Mucosa of rectum (tissue), 2 donors: Measurements from ENCODE around the gene KCNK1.
A peak's percentile ranks its signal among the peaks of the same experiment; 100 is the strongest.

Experiments
- H3K27ac ChIP-seq, 2 donors: one replicate each; pipeline ENCODE4 v1.7.0; 2013; ENCODE audit warnings: inconsistent platforms in 2 of 2, low read depth in 2 of 2, low read length in 2 of 2
- H3K27me3 ChIP-seq, 2 donors: one replicate each; pipeline ENCODE4 v1.7.0; 2013; ENCODE audit warnings: low read length in 2 of 2; ENCODE audit not compliant: control insufficient read depth in 2 of 2, insufficient read depth in 2 of 2
- H3K36me3 ChIP-seq, 2 donors: one replicate each; pipeline ENCODE4 v1.7.0; 2013; ENCODE audit warnings: low read length in 2 of 2; ENCODE audit not compliant: control insufficient read depth in 2 of 2, insufficient read depth in 2 of 2
- H3K4me1 ChIP-seq, 2 donors: one replicate each; pipeline ENCODE4 v1.7.0; 2013; ENCODE audit warnings: low read length in 2 of 2, mild to moderate bottlenecking in 1 of 2; ENCODE audit not compliant: control insufficient read depth in 2 of 2, insufficient read depth in 2 of 2
- H3K4me3 ChIP-seq, 2 donors: one replicate each; pipeline ENCODE4 v1.7.0; 2013; ENCODE audit warnings: low read length in 2 of 2
- H3K9ac ChIP-seq, 2 donors: one replicate each; pipeline ENCODE4 v1.7.0; 2013; ENCODE audit warnings: low read length in 2 of 2, low read depth in 1 of 2, mild to moderate bottlenecking in 1 of 2
- H3K9me3 ChIP-seq, 2 donors: one replicate each; pipeline ENCODE4 v1.7.0; 2013; ENCODE audit warnings: low read length in 2 of 2; ENCODE audit not compliant: control insufficient read depth in 2 of 2
- donor health status: healthy.
- donor health status: Normal muscosa, but diverticular disease.

The KCNK1 gene

GRCh38 chr1:233651563-233652233 lies 37.8 kb downstream of the KCNK1 start:
- no peak overlapping the region for H3K9ac ChIP-seq
- H3K36me3 ChIP-seq: peaks cover 0 to 5% of the 10 kb centered on the region in 2 donors
- no peak overlapping the region for H3K4me3 ChIP-seq
- H3K27ac ChIP-seq: no peak overlapping the region
- H3K4me1 ChIP-seq: peaks cover 5 to 11% of the 10 kb centered on the region in 2 donors
- H3K27me3 ChIP-seq: no peaks in the 10 kb centered on the region
- H3K9me3 ChIP-seq: no peaks in the 10 kb centered on the region

GRCh38 chr1:233652526-233652925 lies 38.6 kb downstream of the KCNK1 start:
- H3K9me3 ChIP-seq: no peaks in the 10 kb centered on the region

GRCh38 chr1:233654658-233655280 lies 40.9 kb downstream of the KCNK1 start:
- no peaks in the 10 kb centered on the region for H3K27me3 ChIP-seq
- peaks cover 0 to 7% of the 10 kb centered on the region in 2 donors for H3K36me3 ChIP-seq
- no peak overlapping the region for H3K9ac ChIP-seq
- peak overlapping the region in 1 of 2 donors; percentile 25 for H3K4me3 ChIP-seq
- no peaks in the 10 kb centered on the region for H3K9me3 ChIP-seq
- H3K4me1 ChIP-seq: peaks cover 5 to 11% of the 10 kb centered on the region in 2 donors
- H3K27ac ChIP-seq: peak overlapping the region in 1 of 2 donors; percentile 64

More at GRCh38 chr1:233652526-233652925, 38.6 kb downstream of the KCNK1 start:
- H3K27ac ChIP-seq: no peak overlapping the region
- H3K4me3 ChIP-seq: no peak overlapping the region
- peaks cover 0 to 5% of the 10 kb centered on the region in 2 donors for H3K36me3 ChIP-seq
- H3K27me3 ChIP-seq: no peaks in the 10 kb centered on the region
- peaks cover 5 to 11% of the 10 kb centered on the region in 2 donors for H3K4me1 ChIP-seq
- no peak overlapping the region for H3K9ac ChIP-seq

GRCh38 chr1:233655301-233655740 lies 41.4 kb downstream of the KCNK1 start:
- peak overlapping the region; percentile 24 to 64 for H3K27ac ChIP-seq

GRCh38 chr1:233656032-233656635 lies 42.2 kb downstream of the KCNK1 start:
- H3K27ac ChIP-seq: peak overlapping the region; percentile 24 to 61
- no peak overlapping the region for H3K9ac ChIP-seq
- H3K9me3 ChIP-seq: no peaks in the 10 kb centered on the region
- peaks cover 5 to 11% of the 10 kb centered on the region in 2 donors for H3K4me1 ChIP-seq
- H3K36me3 ChIP-seq: peaks cover 2 to 7% of the 10 kb centered on the region in 2 donors
- H3K27me3 ChIP-seq: no peaks in the 10 kb centered on the region
- H3K4me3 ChIP-seq: peak overlapping the region in 1 of 2 donors; percentile 1

More at GRCh38 chr1:233655301-233655740, 41.4 kb downstream of the KCNK1 start:
- H3K4me3 ChIP-seq: no peak overlapping the region
- H3K4me1 ChIP-seq: peaks cover 5 to 11% of the 10 kb centered on the region in 2 donors
- H3K36me3 ChIP-seq: peaks cover 0 to 7% of the 10 kb centered on the region in 2 donors
- no peaks in the 10 kb centered on the region for H3K27me3 ChIP-seq
- H3K9ac ChIP-seq: no peak overlapping the region
- H3K9me3 ChIP-seq: no peaks in the 10 kb centered on the region

- Histone ChIP-seq H3K27ac (no peak overlapping the region), H3K36me3 (peaks cover 2 to 5% of the 10 kb centered on the region in 2 donors)
Measured at GRCh38 chr1:233656687-233657086, 42.8 kb downstream of the KCNK1 start.

GRCh38 chr1:233657466-233657865 lies 43.6 kb downstream of the KCNK1 start:
- Histone ChIP-seq H3K4me3 (no peak overlapping the region), H3K4me1 (peaks cover 5 to 11% of the 10 kb centered on the region in 2 donors), H3K9ac (no peak overlapping the region), H3K9me3 (no peaks in the 10 kb centered on the region), H3K27ac (no peak overlapping the region), H3K36me3 (peaks cover 2 to 6% of the 10 kb centered on the region in 2 donors), H3K27me3 (no peaks in the 10 kb centered on the region)

More at GRCh38 chr1:233656687-233657086, 42.8 kb downstream of the KCNK1 start:
- Histone ChIP-seq H3K9ac (no peak overlapping the region), H3K4me3 (no peak overlapping the region), H3K27me3 (no peaks in the 10 kb centered on the region), H3K9me3 (no peaks in the 10 kb centered on the region), H3K4me1 (peaks cover 5 to 11% of the 10 kb centered on the region in 2 donors)

- Histone ChIP-seq H3K27ac (no peak overlapping the region), H3K9ac (no peak overlapping the region), H3K36me3 (peaks cover 2 to 5% of the 10 kb centered on the region in 2 donors), H3K4me3 (no peak overlapping the region), H3K27me3 (no peaks in the 10 kb centered on the region), H3K4me1 (peaks cover 5 to 7% of the 10 kb centered on the region in 2 donors), H3K9me3 (no peaks in the 10 kb centered on the region)
Measured at GRCh38 chr1:233659495-233659894, 45.6 kb downstream of the KCNK1 start.

- Histone ChIP-seq H3K4me1 (no peaks in the 10 kb centered on the region), H3K36me3 (peaks cover 2 to 5% of the 10 kb centered on the region in 2 donors), H3K9ac (no peak overlapping the region), H3K27me3 (no peaks in the 10 kb centered on the region), H3K27ac (no peak overlapping the region), H3K4me3 (no peak overlapping the region), H3K9me3 (no peaks in the 10 kb centered on the region)
Measured at GRCh38 chr1:233661376-233662159, 47.7 kb downstream of the KCNK1 start.
